ENCODE measurements around the gene CGB7. TPM values are rescaled to one million over a fixed set of nuclear protein-coding genes. Genes with fewer than 3 reads are reported as not detected.
"Not testable (repeated sequence)": the region's sequence is repeated elsewhere in the genome, so short reads cannot be mapped to it uniquely, and the experiment has no call there.

CGB7 gene
- total and polyA plus RNA-seq, 4 experiments from 2014 or later: not detected

- CTCF ChIA-PET (ENCODE audit: partially characterized antibody); H3K9me3 Mint-ChIP-seq; H3K4me3 Mint-ChIP-seq; H3K27me3 Mint-ChIP-seq; H3K36me3 Mint-ChIP-seq; POLR2A ChIA-PET (ENCODE audit: partially characterized antibody); H3K4me1 Mint-ChIP-seq; intact Hi-C loops (cut with micrococcal nuclease); H3K27ac Mint-ChIP-seq; H3K4me3 ChIP-seq (ENCODE audit: low read length in 2 of 2); H3K27ac ChIP-seq (ENCODE audit: low read depth, low read length); H3K27me3 ChIP-seq (ENCODE audit: insufficient read depth, low read length); H3K36me3 ChIP-seq (ENCODE audit: insufficient read depth, low read length); H3K4me1 ChIP-seq (ENCODE audit: insufficient read depth, low read length); H3K9me3 ChIP-seq (ENCODE audit: control insufficient read depth in 1 of 2, low read length in 2 of 2); DNase-seq: not testable (repeated sequence)
Measured at GRCh38 chr19:49042666-49043065, 14.9 kb downstream of the CGB7 start.

DNA sequence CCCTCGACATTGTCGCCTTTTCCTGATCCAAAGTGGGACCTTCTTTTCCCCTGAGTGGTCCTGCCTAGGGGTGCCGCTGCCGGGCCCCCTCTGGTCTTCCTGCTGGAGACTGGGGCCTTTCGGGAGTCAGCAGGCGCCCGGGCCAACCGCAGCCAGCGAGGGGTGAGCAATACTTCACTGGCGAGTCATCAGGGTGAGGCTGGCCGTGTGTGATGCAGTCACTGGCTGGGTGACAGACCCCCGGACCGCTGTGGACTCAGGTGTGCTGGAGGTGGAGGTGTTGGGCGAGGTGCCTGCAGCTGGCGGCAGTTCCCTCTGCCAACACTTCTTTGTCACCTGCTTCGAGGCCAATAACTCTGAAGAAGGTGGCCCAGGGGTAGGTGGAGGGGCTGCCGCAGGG, 15.4 kb downstream of the CGB7 start:
- no peaks in the 10 kb centered on the region for H3K36me3 ChIP-seq (ENCODE audit: insufficient read depth, low read length)
- POLR2A ChIA-PET (ENCODE audit: partially characterized antibody): no interaction called here
- no peak for DNase-seq
- H3K4me3 Mint-ChIP-seq: no peak overlapping the region
- peak overlapping the region in 1 of 7 donors; percentile 52 for H3K27ac Mint-ChIP-seq
- no peaks in the 10 kb centered on the region for H3K27me3 ChIP-seq (ENCODE audit: insufficient read depth, low read length)
- no peaks in the 10 kb centered on the region for H3K36me3 Mint-ChIP-seq
- CTCF ChIA-PET (ENCODE audit: partially characterized antibody): interaction anchor here (1.0 kb wide), 1 partner anchor 200 kb away, joined by 3 read pairs; no protein-coding TSS in a partner anchor
- no peaks in the 10 kb centered on the region for H3K9me3 ChIP-seq (ENCODE audit: control insufficient read depth in 1 of 2, low read length in 2 of 2)
- H3K4me1 ChIP-seq (ENCODE audit: insufficient read depth, low read length): no peaks in the 10 kb centered on the region
- intact Hi-C loops (cut with micrococcal nuclease): no loop called here
- H3K27me3 Mint-ChIP-seq: no peaks in the 10 kb centered on the region
- no peaks in the 10 kb centered on the region for H3K9me3 Mint-ChIP-seq
- H3K4me3 ChIP-seq (ENCODE audit: low read length in 2 of 2): no peak overlapping the region
- no peak overlapping the region for H3K27ac ChIP-seq (ENCODE audit: low read depth, low read length)
- no peaks in the 10 kb centered on the region for H3K4me1 Mint-ChIP-seq

- H3K36me3 Mint-ChIP-seq; H3K27me3 ChIP-seq (ENCODE audit: insufficient read depth, low read length); H3K4me1 ChIP-seq (ENCODE audit: insufficient read depth, low read length); H3K4me3 ChIP-seq (ENCODE audit: low read length in 2 of 2); H3K36me3 ChIP-seq (ENCODE audit: insufficient read depth, low read length); H3K4me1 Mint-ChIP-seq; H3K27ac Mint-ChIP-seq; H3K27ac ChIP-seq (ENCODE audit: low read depth, low read length); POLR2A ChIA-PET (ENCODE audit: partially characterized antibody); H3K4me3 Mint-ChIP-seq; H3K9me3 Mint-ChIP-seq; CTCF ChIA-PET (ENCODE audit: partially characterized antibody); intact Hi-C loops (cut with micrococcal nuclease); DNase-seq; H3K9me3 ChIP-seq (ENCODE audit: control insufficient read depth in 1 of 2, low read length in 2 of 2); H3K27me3 Mint-ChIP-seq: not testable (repeated sequence)
Measured at GRCh38 chr19:49039736-49040135, 17.8 kb downstream of the CGB7 start.

DNA sequence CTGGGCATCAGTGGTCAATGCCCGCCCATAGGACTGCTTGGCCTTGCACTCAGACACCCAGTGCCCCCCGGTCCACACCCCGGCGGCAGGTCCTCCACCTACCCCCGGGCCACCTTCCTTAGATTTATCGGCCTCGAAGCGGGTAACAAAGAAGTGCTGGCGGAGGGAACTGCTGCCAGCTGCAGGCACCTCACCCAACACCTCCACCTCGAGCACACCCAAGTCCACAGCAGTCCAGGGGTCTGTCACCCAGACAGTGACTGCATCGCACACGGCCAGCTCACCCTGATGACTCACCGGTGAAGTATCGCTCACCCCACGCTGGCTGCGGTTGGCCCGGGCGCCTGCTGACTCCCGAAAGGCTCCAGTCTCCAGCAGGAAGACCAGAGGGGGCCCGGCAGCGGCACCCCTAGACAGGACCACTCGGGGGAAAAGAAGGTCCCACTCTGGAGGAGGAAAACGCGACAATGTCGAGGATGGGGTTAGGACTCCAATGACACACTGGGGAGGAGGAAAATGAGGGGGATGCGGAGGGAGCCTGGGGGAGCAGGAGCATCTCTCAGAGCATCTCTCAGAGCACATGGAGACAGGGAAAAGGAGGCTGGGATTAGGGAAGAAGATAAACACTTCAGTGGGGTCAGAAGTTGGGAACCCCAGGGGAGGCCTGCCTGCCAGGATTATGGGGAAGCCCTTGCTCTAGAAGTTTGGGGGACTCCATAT, 18.8 kb downstream of the CGB7 start:
- H3K36me3 Mint-ChIP-seq; H3K27ac Mint-ChIP-seq; H3K36me3 ChIP-seq (ENCODE audit: insufficient read depth, low read length); H3K4me3 ChIP-seq (ENCODE audit: low read length in 2 of 2); H3K4me1 Mint-ChIP-seq; H3K4me3 Mint-ChIP-seq; DNase-seq; H3K9me3 Mint-ChIP-seq; H3K9me3 ChIP-seq (ENCODE audit: control insufficient read depth in 1 of 2, low read length in 2 of 2); H3K4me1 ChIP-seq (ENCODE audit: insufficient read depth, low read length); H3K27ac ChIP-seq (ENCODE audit: low read depth, low read length); CTCF ChIA-PET (ENCODE audit: partially characterized antibody); intact Hi-C loops (cut with micrococcal nuclease); POLR2A ChIA-PET (ENCODE audit: partially characterized antibody); H3K27me3 Mint-ChIP-seq; H3K27me3 ChIP-seq (ENCODE audit: insufficient read depth, low read length): not testable (repeated sequence)

GRCh38 chr19:49038111-49038510, 19.4 kb downstream of the CGB7 start:
- CTCF ChIA-PET (ENCODE audit: partially characterized antibody); H3K27ac ChIP-seq (ENCODE audit: low read depth, low read length); H3K36me3 ChIP-seq (ENCODE audit: insufficient read depth, low read length); intact Hi-C loops (cut with micrococcal nuclease); H3K4me1 ChIP-seq (ENCODE audit: insufficient read depth, low read length); H3K9me3 ChIP-seq (ENCODE audit: control insufficient read depth in 1 of 2, low read length in 2 of 2); H3K9me3 Mint-ChIP-seq; H3K27me3 ChIP-seq (ENCODE audit: insufficient read depth, low read length); H3K4me3 Mint-ChIP-seq; H3K27ac Mint-ChIP-seq; H3K4me1 Mint-ChIP-seq; POLR2A ChIA-PET (ENCODE audit: partially characterized antibody); H3K36me3 Mint-ChIP-seq; H3K27me3 Mint-ChIP-seq; H3K4me3 ChIP-seq (ENCODE audit: low read length in 2 of 2); DNase-seq: not testable (repeated sequence)

DNA sequence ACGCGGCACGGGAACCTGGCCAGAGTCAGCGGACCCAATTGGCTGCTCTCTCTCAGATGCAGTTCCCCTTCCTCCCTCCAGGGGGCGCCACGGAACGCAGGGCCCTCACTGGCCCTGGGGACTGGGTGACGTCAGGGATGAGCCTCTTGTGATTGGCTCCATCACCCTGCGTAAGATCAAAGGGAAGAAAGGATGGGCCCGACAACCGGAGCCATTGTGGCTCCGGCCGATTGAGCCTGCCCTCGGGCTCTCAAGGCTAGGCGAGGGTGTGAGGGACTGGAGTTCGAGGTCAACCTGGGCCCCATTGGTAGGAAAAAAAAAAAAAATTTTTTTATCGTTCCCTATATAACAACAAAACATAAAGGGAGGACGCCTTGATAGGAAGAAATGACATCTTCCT, 20.7 kb downstream of the CGB7 start, which contains the start of gene CGB1:
CGB1 (minus strand) TSS at position 81 of the 400 bp plus-strand sequence. CDS start 184 bp downstream, outside the sequence.
- intact Hi-C loops (cut with micrococcal nuclease); H3K4me1 Mint-ChIP-seq; H3K36me3 ChIP-seq (ENCODE audit: insufficient read depth, low read length); H3K27ac Mint-ChIP-seq; H3K27ac ChIP-seq (ENCODE audit: low read depth, low read length); H3K4me3 ChIP-seq (ENCODE audit: low read length in 2 of 2); CTCF ChIA-PET (ENCODE audit: partially characterized antibody); H3K4me3 Mint-ChIP-seq; H3K27me3 ChIP-seq (ENCODE audit: insufficient read depth, low read length); H3K36me3 Mint-ChIP-seq; H3K4me1 ChIP-seq (ENCODE audit: insufficient read depth, low read length); H3K9me3 Mint-ChIP-seq; POLR2A ChIA-PET (ENCODE audit: partially characterized antibody); H3K9me3 ChIP-seq (ENCODE audit: control insufficient read depth in 1 of 2, low read length in 2 of 2); H3K27me3 Mint-ChIP-seq: not testable (repeated sequence)
- peak in 2 of 5 donors; percentile 24 to 42 for DNase-seq

- H3K9me3 ChIP-seq (ENCODE audit: control insufficient read depth in 1 of 2, low read length in 2 of 2); POLR2A ChIA-PET (ENCODE audit: partially characterized antibody); H3K9me3 Mint-ChIP-seq; intact Hi-C loops (cut with micrococcal nuclease); H3K4me3 ChIP-seq (ENCODE audit: low read length in 2 of 2); CTCF ChIA-PET (ENCODE audit: partially characterized antibody); H3K27ac ChIP-seq (ENCODE audit: low read depth, low read length); H3K4me1 ChIP-seq (ENCODE audit: insufficient read depth, low read length); H3K27me3 ChIP-seq (ENCODE audit: insufficient read depth, low read length); H3K36me3 Mint-ChIP-seq; H3K4me1 Mint-ChIP-seq; H3K27me3 Mint-ChIP-seq; H3K36me3 ChIP-seq (ENCODE audit: insufficient read depth, low read length): not testable (repeated sequence)
- Mint-ChIP-seq H3K27ac (peak within 1 kb of the TSS in 3 of 7 donors; percentile 17 to 78 (median 36)), H3K4me3 (peak within 1 kb of the TSS in 1 of 8 donors; percentile 16)
- DNase-seq: peak; percentile 34 to 63 (median 52)
Measured at GRCh38 chr19:49031642-49032301, 25.8 kb downstream of the CGB7 start, which contains the start of gene CGB2. TSS of gene CGB2 (plus strand) at chr19:49031890. CDS start at chr19:49032096, 206 bp downstream.

Data from CD4-positive, alpha-beta memory T cell (primary cell).